HL-60 (cell line): Measurements from ENCODE around the gene DIPK2B.

ENCODE experiments used
- DNase-seq, 2 experiments: peaks; one replicate each; pipeline ENCODE4 v3.0.0-alpha.2; 2010 to 2020; ENCODE audit warnings: low read depth in 1 of 2, low spot score in 1 of 2
- H3K27ac ChIP-seq: fragments of 250-450 bp; sonication (Bioruptor Pico); replicated peaks from 2 replicates; pipeline ENCODE4 v1.5.1; 2020; ENCODE audit warnings: mild to moderate bottlenecking, moderate library complexity
- H3K27me3 ChIP-seq: fragments of 250-450 bp; sonication (Bioruptor Pico); 2 replicates; pipeline ENCODE4 v1.5.1; 2021; ENCODE audit warnings: mild to moderate bottlenecking, moderate library complexity; ENCODE audit not compliant: insufficient read depth, poor library complexity, severe bottlenecking
- H3K4me3 ChIP-seq: replicated peaks from 2 replicates; pipeline ENCODE4 v1.5.1; 2011; ENCODE audit warnings: mild to moderate bottlenecking, control low read depth, low read length; ENCODE audit not compliant: insufficient read depth
- CTCF ChIP-seq: IDR thresholded peaks from one replicate; pipeline ENCODE4 v1.5.1; 2011; ENCODE audit warnings: low read length, control low read depth, inconsistent platforms; ENCODE audit not compliant: insufficient read depth
- GABPA ChIP-seq: IDR thresholded peaks from 2 replicates; pipeline ENCODE4 v1.6.1; 2012; ENCODE audit warnings: low read depth
- POLR2AphosphoS5 ChIP-seq: IDR thresholded peaks from 2 replicates; pipeline ENCODE4 v1.6.1; 2012; ENCODE audit warnings: low read depth
- REST ChIP-seq: IDR thresholded peaks from 2 replicates; pipeline ENCODE4 v1.6.1; 2012; ENCODE audit warnings: low read depth; ENCODE audit not compliant: insufficient replicate concordance
- SPI1 ChIP-seq: IDR thresholded peaks from 2 replicates; pipeline ENCODE4 v1.6.1; 2012; ENCODE audit warnings: low read depth, mild to moderate bottlenecking, borderline replicate concordance
- long read RNA-seq: library from polyadenylated mRNA; unstranded; transcript quantifications from one replicate; pipeline ENCODE4 v2.0.0, GENCODE V29; 2020

The DIPK2B gene
- long read RNA-seq, partial matches to known transcripts: 0 of 1 reads
- long read RNA-seq, other reads (novel, unspliced or antisense): 1 of 1 reads

- Histone ChIP-seq H3K27ac (no peak within 1 kb of the TSS), H3K27me3 (no peaks in the 10 kb centered on the region), H3K4me3 (no peak within 1 kb of the TSS)
- DNase-seq: no peak
- TF ChIP-seq REST: no peak
- TF ChIP-seq SPI1: no peak
- no peak for TF ChIP-seq POLR2AphosphoS5
- no peak for TF ChIP-seq CTCF
- TF ChIP-seq GABPA: no peak
Measured at GRCh38 chrX:45200741-45201234, at the start of gene DIPK2B. DIPK2B (minus strand) TSS chrX:45200876; CDS start chrX:45200826, 50 bp downstream.

- Histone ChIP-seq H3K27me3 (no peaks in the 10 kb centered on the region), H3K27ac (no peak overlapping the region), H3K4me3 (no peak overlapping the region)
- DNase-seq: no peak
- TF ChIP-seq POLR2AphosphoS5 (no peak), CTCF (no peak), SPI1 (no peak), GABPA (no peak), REST (no peak)
Measured at GRCh38 chrX:45240301-45240700, 39.6 kb upstream of the DIPK2B start.

GRCh38 chrX:45238489-45238888 is 37.8 kb upstream of the DIPK2B start:
- Histone ChIP-seq H3K27me3 (no peaks in the 10 kb centered on the region), H3K27ac (no peak overlapping the region), H3K4me3 (no peak overlapping the region)
- DNase-seq: no peak
- TF ChIP-seq SPI1: no peak
- no peak for TF ChIP-seq REST
- TF ChIP-seq POLR2AphosphoS5: no peak
- TF ChIP-seq CTCF: no peak
- no peak for TF ChIP-seq GABPA
